HG02943 (cell line): ENCODE data around the gene RNU5B-1.
"Not testable (repeated sequence)": the region's sequence is repeated elsewhere in the genome, so short reads cannot be mapped to it uniquely, and the experiment has no call there.

Experiments
- ATAC-seq: cut with Tn5 transposase; IDR thresholded peaks from one replicate; pipeline ENCODE4 v1.9.1; 2021; ENCODE audit warnings: mild to moderate bottlenecking, low read depth, moderate library complexity; ENCODE audit not compliant: unreplicated experiment

The RNU5B-1 gene

DNA sequence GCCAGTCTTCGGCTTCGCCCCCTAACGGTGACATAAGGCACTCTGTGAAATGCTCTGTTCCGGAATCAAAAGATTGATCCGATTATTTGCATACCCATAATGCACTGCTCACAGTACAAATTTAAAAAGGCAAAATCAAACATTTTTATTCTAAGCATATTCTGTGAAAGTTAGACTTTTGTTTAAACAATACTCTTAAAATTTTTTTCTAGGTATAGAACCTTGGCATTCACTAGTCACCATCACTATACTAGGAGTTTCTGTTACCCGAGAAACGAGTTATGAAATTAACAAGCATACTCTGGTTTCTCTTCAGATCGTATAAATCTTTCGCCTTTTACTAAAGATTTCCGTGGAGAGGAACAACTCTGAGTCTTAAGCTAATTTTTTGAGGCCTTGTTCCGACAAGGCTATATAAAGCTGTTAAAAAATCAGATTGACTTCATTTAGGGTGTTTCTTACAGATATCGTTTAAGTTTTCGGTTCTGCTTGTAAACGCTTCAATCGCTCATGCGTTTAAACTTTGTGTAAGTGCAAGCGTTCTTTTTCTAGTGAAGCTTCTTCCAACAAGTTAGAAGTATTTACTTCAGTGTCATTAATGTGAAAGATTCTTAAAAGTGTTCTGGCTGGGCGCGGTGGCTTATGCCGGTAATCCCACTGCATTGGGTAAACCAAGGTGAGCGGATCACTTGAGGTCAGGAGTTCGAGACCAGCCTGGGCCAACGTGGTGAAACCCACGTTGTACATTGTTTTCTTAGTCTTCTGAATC lies at the start of gene RNU5B-1:
TSS of gene RNU5B-1 (plus strand) at position 297 of the 769 bp plus-strand sequence.
- ATAC-seq: peak; percentile 66

DNA sequence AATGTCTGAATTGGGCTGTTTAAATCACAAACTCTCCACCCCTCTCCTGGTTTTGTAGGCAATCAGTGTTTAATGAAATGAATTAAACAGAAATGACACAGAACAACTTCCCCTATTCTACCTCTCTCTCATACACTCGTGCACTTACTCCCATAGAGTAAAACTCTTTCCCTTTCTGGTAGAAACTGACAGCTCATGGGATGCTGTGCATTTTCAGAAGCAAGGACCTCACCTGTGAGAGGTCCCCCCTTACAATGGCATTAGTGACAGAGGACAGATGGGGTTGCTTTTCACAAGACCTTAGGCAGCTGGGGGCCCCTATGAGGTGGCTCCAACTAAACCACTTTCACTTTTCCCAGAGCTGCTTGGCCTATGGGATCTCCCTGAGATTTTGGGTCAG lies 49.7 kb upstream of the RNU5B-1 start:
- ATAC-seq: no peak

DNA sequence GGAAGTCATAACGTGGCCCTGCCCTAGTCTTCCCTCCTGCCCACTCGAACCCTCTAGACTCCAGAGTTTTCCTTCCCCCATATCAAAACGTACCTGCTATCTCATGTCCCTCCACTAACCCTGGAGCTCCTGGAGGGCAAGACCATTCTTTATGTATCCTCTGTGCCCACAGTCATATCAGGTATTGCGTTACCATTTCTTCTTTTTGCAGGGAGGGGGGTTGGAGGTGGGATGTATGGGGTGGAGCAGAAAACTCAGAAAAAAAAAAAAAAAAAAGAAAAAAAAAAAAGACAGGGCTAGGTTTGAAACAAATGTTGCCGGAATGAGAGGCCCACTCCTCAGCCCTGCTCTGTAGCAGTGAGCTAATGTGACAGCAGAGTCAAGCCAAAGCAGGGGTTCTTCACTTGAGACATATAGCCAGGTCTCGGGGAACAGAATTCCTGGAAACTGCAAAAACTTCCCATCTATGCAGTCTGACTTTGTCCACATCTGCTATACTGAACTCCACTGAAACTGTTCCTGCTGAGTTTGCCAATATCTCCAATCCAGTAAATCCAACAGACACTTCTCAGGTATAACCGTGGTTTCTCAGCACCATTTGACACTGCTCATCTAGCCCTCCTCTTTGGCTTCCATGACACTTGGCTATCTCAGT lies 48.9 kb upstream of the RNU5B-1 start:
- ATAC-seq: no peak

DNA sequence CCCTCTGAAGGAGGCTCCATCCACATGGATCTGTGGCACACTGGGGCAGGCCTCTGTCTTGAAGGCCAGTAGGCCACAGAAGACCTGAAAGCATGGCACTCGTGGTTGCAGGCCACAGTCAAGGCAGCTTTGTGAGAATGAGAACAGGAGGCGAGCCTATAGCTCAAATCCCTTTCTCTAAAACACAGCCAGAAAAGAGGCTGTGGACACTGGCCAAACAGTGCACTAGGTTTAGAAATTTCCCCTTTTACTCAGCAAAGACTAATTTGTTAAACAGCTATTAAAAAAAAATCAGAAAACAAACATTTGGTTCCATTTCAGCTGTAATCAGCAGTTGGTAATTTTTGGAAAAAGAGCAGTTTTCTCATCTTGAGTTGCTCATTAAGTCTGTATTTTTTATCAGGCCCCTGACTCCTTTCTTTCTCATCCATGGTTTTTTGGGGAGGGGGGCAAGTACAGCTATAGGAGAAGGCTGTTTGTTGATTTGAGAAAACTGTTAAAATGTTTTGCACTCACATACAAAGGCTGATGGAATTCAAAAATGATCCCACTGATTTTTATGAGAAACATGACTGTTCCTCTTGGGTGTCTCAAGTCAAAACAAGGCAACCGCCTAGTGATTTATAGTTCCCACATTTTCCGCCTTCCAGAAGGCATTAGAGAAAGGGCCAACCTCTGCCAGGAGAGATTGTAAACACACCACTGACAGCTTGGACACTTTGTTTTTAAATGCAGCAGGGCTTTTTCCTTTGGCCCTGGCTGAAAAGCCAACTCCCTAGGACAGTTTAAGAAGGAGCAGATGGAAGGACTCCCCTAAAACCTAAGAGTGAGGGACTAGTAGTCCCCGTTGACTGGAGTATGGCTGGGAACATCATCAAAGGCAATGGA lies 45.9 kb upstream of the RNU5B-1 start:
- ATAC-seq: no peak

DNA sequence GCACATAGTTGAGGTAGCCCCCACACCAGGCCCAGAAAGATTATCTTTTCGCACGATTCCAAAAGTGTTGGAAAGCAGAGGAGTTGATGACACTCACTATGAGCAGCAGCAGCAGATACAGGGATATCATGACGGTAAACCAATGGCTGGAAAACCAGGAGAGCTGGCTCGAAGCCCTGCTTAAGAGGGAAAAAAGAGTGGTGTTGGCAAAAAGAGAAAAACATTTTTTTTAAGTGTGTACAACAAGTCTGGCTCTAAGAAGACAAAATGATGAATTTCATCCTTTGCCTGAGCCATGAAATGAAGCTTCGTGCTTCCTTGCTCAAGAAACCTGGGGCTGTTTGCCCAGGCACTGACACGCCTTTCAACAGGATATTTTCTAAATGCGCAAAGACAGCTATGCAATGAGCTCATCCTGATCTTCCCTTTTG lies 45.1 kb upstream of the RNU5B-1 start:
- ATAC-seq: no peak

DNA sequence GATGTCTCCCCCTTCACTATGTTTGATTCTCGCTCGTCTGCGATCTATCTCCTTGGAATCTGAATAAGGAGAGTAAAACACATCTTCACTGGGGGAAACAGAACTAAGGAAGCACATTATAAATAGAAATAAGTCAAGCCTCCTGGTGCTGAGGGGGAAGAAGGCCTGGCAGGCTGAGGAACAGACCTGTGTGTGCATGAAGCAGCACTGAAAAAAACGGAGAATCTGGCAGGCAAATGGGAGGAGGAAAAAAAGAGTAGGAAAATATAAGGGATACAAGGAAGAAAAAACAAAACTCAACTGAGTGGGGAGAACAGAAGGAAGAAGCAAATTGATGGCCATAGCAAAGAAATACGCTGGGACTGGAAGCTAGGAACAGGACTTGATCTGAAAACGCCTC lies 43.5 kb upstream of the RNU5B-1 start:
- ATAC-seq: no peak

DNA sequence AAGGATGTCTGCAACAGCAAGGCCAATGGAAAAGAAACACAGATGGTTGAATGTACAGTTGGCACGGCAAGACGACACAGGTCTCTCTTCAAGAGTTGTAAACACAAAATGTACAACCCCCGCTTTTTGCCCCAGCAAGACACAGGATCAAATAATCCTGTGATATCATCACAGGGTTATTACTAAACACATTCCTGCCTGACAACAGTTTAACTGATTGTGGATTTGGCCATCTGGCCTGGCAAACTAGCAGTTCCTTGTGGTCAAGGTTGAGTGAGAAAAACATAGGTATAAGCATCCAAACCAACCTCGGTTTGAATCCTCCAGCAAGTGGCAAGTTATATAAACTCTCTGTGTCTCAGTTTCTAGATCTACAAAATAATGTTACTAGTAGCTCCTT lies 41.2 kb upstream of the RNU5B-1 start:
- no peak for ATAC-seq

DNA sequence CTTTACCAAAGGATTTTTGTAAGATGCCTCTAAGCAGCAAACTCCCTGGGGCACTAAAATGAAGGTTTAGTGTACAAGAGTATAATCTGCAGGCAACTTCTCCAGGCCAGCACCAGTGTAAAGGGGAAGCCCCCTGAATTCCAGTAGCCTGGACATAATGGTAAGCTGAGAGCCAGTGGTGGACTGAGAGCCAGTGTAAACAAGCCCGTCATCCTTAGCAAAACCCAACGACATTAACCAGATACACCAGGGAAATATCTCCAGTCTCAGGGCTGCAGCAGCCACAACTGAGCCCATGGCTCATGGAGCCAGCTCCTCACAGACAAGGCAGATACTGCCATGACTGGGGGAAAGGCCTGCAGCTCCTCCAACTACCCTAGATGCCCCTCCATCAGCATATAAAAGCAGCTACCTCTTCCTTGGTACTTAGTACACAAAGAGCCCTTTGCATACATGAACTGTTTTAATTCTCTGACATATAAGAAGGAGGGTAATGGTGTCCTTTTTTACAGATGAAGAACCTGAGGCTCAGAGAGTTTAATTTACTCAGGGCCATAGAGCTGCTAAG lies 39.5 kb upstream of the RNU5B-1 start:
- no peak for ATAC-seq

DNA sequence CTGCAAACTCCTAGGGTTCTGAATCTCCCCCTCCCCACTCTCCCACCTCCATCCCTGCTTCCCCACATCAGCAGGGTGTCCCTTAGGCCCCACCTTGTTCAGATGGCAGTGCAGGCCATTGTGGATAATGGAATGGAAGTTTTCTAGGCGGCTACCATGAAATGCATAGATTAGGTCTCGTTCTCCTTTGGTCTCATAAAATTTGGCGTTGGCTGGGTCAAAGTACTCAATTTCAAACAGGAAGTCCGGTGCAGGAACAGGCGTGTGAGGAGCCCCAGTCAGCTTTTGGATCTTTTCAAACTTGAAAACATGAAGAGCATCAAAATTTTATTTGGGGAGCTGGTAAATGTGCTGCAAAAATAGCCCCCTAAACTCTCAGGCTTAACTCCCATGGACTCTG lies 38.0 kb upstream of the RNU5B-1 start:
- no peak for ATAC-seq

DNA sequence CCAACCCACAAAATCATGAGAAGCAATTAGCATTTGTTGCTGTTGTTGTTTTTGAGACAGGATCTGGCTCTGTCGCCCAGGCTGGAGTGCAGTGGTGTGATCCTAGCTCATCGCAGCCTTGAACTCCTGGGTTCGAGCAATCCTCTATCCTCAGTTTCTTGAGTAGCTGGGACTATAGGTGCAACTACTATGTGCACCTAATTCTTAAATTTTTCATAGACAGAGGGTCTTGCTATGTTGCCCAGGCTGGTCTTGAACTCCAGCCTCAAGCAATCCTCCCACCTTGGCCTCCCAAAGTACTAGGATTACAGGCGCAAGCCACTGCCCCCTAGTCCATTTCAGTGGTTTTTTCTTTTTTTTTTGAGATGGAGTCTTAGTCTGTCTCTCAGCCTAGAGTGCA lies 36.1 kb upstream of the RNU5B-1 start:
- no peak for ATAC-seq

DNA sequence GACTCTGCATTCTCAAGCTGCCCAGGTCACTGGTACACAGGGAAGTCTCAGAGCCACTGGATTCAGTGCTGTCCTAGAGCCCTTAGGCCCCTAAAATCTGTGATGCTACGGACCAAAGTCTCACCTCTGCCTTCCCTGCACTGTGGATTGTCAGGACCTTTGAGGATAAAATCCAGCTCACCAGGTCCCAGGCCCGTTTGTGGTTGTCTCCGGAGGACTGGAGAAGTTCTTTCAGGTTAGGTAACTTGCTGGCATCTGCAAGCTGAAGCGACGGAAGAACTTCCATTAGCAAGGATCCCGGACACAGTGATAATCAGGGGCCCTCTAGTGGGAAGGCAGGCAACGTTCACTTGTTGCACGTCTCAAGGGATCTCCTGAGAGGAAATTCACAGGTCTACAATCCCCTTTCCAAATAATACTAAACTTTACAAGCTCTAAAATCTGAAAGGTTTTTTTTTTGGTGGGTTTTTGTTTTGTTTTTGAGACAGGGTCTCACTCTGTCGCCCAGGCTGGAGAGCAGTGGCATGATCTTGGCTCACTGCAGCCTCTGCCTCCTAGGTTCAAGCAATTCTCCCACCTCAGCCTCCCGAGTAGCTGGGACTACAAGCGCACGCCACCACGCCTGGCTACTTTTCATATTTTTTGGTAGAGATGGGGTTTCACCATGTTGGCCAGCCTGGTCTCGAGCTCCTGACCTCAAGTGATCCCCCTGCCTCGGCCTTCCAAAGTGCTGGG lies 33.5 kb upstream of the RNU5B-1 start:
- ATAC-seq: not testable (repeated sequence)

DNA sequence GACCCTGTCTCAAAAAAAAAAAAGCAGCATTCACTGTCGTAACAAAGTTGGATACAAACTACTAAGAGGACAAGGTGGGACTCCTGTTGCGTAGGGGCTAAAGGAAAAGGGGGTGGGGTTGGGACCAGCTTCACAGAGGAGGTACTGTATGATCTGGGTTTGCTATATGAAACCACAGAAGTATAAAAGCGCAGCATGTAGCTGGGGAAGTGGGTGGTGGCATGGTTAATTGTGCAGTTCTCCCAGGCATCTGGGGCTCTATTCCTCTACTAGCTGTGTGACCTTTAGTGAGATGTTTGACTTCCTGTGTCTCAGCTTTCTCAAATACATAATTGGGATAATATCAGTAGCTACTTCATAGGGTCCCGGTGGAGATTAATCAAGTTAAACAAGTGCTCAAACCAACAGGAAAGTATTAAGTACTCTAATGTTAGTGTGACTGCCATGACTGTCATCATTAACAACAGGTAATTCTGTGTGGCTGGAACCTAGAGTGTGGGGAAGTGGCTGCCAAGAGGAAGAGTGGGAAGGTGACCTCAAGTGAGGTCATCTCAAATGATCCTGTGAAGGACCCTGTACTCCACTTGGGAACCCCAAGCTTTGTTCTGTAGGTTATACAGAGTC lies 29.3 kb upstream of the RNU5B-1 start:
- ATAC-seq: no peak

DNA sequence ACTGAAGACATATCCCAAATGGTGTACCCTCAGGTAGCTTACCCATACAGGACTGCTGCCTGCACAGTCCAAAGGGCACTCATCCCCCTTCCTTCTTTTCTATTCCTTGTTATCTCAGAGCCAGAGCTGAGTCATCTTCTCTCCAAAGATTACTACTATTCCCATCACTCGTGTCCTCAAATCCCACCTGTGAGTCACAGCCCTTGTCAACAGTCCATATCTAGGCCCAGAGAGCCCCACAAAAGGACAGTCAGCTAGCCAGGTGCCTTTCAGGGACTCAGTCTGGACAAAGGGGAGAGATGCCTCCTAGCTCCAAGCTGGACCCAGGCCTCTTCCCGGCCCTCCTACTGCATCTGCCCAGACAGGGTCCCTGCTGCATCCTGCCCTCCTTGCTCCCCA lies 28.8 kb upstream of the RNU5B-1 start:
- no peak for ATAC-seq

DNA sequence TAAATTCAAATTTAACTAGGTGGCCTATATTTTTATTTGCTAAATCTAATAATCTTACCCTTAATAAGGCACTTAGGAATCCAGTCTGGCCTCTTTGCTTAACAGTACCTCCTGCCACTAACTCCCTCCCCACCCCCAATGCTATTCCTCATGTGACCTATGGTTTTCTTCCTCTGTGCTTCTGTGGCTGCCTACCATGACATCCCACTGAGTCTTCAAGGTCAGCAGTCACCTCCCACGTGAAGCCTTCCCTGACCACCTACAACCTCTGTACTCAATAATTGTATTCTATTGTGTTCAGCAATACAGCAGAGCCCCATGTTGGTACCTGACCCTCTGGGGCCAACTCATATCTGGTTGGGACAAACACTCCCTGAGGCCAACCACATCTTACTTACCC lies 27.5 kb upstream of the RNU5B-1 start:
- no peak for ATAC-seq

DNA sequence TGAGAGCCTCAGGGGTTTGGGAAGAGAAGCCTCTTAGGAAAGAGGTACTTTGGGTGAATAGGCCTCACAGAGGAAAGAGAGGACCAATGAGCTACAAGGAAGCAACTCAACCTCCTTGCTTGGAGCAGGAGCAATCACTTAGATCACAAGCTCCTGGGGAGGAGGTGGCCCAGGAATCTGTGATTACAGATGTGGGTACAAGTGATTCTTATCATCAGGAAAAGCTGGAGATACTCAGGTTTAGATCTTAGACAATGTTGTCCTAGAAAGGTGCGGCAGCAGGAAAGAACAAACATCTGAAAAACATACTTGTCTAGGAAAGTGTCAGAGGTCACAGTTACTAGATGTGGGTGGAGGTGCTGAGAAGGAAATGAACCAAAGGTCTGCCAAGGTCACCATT lies 26.0 kb upstream of the RNU5B-1 start:
- ATAC-seq: no peak

DNA sequence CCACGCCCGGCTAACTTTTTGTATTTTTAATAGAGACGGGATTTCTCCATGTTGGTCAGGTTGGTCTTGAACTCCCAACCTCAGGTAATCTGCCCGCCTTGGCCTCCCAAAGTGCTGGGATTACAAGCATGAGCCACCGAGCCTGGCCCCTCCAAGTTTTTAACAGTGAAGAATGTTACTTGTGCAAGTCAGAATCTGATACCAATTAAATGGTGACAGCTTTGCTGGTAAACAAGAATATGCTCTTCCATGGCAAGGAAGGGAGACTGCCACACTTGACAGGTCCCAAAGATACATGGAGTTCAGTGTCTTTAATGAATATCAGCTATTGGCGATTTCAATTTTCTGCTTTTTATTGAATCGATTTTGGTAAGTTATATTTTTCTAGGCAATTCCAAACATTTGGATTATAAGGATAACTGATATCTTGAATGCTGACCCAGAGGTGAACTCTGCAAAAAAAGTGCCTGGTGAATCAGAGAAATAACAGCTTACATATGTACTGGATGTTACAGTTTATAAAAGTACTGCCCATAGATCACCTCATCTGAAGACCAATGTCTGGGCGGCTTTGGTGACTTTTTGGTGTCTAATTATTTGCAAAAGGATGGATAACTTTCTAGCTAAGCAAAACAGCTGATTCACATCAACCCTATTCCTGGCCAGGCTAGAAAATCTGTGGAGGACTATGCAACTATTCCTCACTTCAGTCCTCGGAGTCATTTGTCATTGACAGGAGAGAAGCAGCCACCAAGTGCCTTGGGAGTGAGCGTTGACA lies 19.0 kb upstream of the RNU5B-1 start:
- no peak for ATAC-seq

DNA sequence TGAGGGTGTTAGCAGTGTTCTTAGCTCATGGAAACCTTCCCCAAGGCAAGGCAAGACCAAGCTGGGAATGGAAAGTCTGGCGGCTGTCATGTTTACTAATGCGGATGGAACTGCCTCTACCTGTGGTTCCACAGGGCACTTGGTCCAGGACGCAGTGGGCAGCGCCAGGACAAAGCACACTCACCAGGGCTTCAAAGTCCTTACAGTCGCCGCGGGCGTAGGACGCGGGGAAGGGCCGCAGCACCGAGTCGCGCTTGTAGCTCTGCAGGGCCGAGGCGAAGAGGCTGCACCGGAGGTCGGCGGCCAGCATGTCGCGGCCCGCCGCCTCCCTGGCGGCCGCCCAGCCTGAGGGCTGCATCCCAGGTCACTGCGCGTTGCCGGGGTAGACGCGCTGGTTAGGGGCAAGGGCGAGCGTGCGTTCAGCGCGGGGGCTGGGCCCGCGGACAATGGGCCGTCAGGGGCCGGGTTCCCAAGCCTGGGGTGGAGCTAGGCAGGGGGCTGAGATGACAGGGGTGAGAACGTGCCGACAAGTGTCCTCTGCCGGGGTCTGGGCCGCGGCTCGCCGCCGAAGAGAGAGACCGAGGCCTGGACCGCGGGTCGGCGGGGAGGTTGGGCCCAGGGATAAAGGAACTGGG lies 18.3 kb upstream of the RNU5B-1 start:
- peak; percentile 23 for ATAC-seq

DNA sequence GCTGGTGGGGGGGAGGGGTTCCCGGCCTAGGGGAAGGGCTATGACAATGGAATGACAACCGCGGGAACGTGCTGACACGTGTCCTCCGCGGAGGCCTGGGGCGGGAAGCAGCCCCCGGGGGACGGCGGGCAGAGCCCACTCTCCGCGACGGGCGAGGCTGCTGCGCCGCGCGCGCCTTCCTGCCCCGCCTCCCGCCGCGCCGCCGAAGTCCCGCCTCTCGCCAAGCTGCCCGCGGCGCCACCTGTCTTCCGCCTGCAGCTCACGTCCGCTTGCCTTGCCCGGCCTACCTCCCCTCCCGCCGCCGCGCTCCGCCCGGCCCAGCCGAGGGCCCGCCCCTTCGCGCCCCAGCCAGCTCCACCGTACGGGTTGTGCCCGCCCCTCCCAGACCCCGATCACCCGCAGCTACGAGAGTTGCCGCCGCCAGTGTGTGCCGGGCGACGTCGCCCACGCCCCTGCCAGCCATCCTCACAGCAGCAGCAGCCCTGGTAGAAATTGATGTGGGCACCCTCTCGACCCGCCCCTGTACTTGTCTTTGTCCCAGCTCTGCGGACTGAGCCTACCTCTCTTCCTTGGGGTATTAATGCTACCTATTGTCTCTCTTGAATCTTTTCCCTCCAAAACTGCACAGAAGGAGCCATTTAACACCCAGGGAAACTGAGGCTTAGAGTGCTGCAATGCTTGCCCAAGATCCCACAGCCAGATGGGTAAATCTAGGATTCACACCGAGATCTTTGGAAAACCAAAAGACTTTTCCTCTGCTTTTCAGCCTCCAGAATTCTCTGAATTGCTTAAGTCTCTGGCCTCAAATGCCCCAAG lies 17.6 kb upstream of the RNU5B-1 start, which contains the start of gene PARP16:
TSS of gene PARP16 (minus strand) at position 180 of the 816 bp plus-strand sequence. CDS start 457 bp downstream, outside the sequence.
- ATAC-seq: peak; percentile 85
